Fibroblast of skin of scalp (primary cell): ENCODE results near the gene COL25A1.
"Not testable (repeated sequence)": the region's sequence is repeated elsewhere in the genome, so short reads cannot be mapped to it uniquely, and the experiment has no call there.

ENCODE experiments used
- DNase-seq: peaks from one replicate; pipeline ENCODE4 v3.0.0-alpha.2; 2013

The COL25A1 gene

GRCh38 chr4:109166586-109166985, 135.9 kb downstream of the COL25A1 start:
- no peak for DNase-seq

GRCh38 chr4:109166126-109166525, 136.3 kb downstream of the COL25A1 start:
- no peak for DNase-seq

DNA sequence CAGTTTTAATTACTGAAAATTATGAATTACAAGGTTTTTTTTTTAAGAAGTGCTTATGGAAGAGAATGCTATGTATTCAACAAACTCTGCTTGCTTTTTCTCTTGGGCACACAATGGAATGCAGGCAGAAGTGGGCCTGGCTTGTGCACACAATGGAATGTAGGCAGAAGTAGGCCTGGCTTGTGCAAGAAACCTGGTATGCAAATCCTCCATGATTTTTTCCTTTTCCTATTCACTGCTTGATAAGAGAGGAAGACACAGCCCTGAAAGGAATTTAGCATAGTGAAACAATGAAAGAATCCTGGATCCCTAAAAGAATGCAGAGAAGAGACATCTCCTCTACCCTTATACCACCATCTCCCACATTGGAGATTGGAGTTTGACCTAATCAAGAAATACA, 138.4 kb downstream of the COL25A1 start:
- peak; percentile 71 for DNase-seq

DNA sequence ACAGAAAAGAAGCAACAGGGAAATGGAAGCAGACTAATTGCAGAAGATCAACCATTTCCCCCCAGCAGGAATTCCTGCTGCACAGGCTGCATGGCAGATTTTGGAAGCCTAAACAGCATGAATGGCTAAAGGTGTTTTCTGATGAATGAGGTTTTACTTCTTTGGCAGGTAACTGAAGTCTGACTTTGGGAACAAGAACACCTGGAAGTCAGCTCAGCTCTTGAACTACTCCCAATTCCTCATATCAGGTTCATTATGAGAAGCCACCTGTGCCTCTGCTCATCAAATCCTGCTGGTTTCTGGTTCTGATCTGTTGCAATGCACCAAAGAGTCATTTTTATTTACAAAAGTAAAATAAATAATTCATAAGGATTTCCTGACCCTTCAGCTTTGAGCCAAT, 139.0 kb downstream of the COL25A1 start:
- DNase-seq: no peak

GRCh38 chr4:109162759-109163158, 139.7 kb downstream of the COL25A1 start:
- no peak for DNase-seq

GRCh38 chr4:109160494-109160893, 142.0 kb downstream of the COL25A1 start:
- no peak for DNase-seq

DNA sequence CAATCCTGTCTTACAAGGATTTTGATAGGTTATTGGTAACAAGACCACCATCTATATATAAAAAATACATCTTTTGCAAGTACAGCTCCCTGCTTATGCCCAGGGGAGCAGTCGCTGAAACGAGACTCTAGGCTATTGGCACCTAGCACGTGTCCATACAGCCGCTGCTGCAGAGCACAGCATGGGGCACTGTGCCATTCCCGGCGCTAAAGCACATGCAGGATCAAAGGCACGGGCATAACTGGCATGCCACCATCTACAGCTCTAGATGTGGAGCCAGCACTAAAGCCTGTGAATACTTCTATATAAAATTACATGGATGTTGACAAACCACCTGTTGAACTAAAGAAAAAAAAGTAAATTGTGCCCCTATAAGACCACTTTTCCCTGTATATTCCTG, 144.8 kb downstream of the COL25A1 start:
- no peak for DNase-seq

GRCh38 chr4:109157205-109157604, 145.3 kb downstream of the COL25A1 start:
- no peak for DNase-seq

DNA sequence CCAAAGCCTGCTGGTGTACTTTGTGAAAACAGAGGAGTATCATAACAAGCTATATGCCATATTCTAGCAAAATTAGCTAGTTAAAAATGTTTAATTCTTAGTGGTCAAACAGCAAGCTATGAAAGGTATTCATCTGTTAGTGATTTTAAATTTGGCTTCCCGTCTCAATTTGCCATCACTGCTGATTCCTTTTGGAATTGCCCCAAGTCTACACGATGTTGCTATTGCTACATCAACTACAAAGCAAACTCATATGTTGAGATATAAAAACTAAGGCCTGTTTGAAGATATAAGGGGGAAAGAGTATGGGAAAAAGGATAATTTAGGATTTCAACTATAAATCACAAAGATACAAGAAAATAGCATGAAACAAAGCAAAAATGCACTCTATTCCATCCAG, 146.1 kb downstream of the COL25A1 start:
- no peak for DNase-seq

DNA sequence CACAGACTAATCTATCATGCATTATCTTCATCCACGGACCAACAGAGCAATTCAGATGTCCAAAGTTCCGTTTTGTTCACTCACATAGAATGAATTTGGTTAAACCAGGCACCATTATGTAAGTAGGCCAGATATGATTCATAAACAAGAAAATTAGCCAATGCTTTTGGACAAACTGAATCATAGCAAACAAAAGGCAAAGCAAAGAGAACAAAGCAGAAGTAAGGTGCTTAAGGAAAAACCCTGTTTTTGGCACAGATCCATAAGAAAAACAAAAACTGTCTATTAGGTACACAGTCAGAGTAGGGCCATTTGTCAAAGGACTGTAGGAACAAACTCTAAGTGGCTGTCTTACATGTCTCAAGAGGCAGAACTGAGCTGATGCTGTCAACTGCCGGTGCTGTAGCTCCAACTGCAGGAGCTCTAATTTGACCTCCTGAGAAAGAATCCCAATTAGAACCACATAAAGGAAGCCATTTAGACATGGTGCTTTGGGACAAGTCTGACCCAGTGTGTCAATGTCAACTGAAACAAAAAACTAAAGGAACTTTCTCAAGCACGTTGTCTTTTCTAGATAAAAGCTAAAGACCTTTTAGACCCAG, 146.7 kb downstream of the COL25A1 start:
- DNase-seq: no peak

GRCh38 chr4:109155084-109155483, 147.4 kb downstream of the COL25A1 start:
- DNase-seq: no peak

DNA sequence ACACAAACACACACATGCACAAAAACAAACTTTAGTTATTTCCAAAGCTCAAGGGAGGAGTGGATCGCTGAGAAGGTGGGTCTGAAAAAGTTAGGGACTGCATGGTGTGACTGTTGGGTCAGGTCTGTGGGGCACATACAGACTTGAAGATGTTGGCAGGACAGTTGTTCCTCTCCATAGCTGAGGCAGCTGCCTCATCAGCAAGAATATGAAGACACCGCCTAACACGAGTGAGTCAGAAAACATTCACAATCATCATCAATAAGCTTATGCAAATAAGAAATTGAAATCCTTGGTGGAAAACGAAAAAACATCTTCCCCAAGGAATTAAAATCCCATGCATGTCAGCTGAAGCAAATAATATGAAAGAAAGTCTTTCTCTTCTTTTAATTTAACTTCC, 148.0 kb downstream of the COL25A1 start:
- DNase-seq: no peak

DNA sequence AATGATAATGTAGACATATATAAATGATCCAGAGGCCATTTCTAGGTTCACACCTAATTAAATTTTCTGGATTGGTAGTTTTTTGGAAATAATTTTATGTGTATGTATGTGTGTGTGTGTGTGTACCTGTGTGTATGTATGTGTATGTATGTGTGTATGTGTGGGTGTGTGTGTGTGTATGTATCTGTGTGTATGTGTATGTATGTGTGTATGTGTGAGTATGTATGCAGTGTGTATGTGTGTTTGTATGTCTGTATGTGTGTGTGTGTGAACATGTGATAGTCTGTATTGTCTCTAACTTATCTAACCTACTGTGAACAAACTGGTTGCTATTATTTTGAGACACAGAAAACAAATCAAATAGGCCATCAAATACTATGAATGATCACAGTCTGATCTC, 152.6 kb downstream of the COL25A1 start:
- no peak for DNase-seq

GRCh38 chr4:109148577-109149075, 153.8 kb downstream of the COL25A1 start:
- no peak for DNase-seq

GRCh38 chr4:109147135-109147534, 155.3 kb downstream of the COL25A1 start:
- no peak for DNase-seq

- DNase-seq: no peak
Measured at GRCh38 chr4:109146499-109146898, 156.0 kb downstream of the COL25A1 start.

DNA sequence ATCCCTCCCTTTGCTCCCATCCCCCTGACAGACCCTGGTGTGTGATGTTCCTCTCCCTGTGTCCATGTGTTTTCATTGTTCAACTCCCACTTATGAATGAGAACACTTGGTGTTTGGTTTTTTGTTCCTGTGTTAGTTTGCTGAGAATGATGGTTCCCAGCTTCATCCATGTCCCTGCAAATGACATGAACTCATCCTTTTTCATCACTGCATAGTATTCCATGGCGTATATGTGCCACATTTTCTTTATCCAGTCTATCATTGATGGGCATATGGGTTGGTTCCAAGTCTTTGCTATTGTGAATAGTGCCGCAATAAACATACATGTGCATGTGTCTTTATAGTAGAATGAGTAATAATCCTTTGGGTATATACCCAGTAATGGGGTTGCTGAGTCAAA, 164.3 kb downstream of the COL25A1 start:
- not testable (repeated sequence) for DNase-seq

DNA sequence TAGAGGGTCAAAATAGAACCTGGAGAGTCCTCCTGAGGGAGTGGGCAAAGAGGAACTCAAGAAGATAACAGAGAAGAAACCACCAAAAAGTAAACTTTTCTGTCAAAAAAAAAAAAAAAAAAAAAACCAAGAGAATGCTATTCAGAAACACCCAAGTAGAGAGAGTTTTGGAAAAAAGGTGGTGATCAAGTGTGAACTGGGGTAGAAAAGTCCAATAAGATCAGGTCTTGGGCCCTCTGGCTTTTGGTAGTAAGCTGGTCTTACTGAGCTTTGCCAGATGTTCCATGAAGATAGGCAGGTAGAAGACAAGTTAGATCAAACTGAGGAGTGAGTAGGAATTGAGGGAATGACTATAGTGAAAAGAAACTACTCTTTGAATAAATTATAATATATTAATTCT, 167.5 kb downstream of the COL25A1 start:
- no peak for DNase-seq

DNA sequence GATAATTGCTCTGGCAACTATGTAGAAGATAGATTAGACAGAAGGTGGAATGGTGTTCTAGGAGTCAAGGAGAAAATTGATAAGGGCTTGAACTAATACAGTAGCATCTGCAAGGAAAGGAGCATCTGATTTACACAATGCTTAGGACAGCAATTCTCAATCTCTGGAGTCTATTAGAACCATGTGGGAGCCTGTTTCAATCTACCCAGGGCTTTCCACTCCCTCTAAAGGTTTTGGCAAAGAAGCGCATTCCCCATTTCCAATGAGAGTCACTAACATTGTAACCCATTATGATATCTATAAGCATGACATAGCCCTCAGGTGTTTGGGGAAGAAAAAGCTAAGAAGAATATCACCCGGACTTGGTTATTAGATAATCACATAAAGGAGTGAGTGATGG, 168.2 kb downstream of the COL25A1 start:
- DNase-seq: no peak

DNA sequence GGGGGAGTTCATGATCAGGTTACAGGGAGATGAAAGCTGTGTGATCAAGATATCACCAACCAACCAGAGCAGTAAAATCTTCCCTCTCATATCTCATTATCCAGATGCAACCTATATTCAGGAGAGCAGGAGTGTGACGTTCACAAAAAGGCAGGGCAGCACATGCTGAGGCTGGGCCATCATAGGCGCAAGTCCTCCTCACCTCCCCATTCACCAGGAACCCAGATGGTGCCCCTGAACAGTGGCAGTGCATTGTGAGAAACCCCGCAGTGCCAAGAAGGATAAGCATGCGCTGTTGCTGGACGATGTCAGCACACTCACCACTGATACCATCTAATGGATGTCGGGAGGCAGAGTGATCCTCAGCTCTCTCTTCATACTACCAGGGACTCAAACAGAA, 170.9 kb downstream of the COL25A1 start:
- DNase-seq: no peak

GRCh38 chr4:109128589-109128988, 173.9 kb downstream of the COL25A1 start:
- no peak for DNase-seq

DNA sequence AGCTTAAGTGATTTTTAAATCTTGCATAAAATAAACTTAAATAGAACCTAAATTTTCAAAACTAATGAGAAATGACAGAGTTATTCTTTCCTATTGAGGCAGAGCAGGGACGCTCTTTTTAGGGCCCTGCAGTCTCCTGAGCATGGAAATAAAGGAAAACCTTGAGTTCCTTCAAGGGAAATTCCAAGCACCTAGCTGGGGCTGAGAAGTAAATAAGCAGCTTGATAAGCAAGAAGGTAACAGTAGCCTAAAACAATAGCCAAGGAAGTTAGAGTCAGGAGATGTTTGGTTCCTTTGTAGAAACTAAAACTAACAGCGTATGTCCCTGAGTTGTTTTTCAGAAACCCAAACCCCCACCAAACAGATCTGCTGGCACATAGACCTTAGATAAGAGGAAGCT, 174.6 kb downstream of the COL25A1 start:
- DNase-seq: no peak

- peak; percentile 8 for DNase-seq
Measured at GRCh38 chr4:109126856-109127255, 175.6 kb downstream of the COL25A1 start.

DNA sequence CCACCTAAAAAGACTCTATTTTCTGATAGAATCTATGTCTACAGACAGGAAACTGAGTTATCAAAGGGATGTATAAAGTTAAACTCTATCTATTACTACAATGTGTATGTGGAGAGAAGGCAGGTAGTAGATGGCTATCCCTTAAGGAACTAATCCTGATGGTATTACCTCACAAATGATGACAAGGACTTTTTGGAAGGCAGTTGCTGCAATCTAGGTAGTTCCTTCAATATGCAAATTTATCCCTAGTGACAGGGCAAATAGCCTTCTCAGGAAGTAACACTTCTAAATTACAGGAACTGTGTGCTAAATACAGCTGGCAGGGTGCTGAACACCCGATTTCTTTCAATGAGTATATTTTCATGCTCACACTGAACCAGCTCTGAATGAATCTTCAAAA, 177.4 kb downstream of the COL25A1 start:
- DNase-seq: no peak

GRCh38 chr4:109123951-109124350, 178.5 kb downstream of the COL25A1 start:
- DNase-seq: no peak
